Peyer's patch (tissue), 4 donors: ENCODE results near the gene CD47. TPM values are rescaled to one million over a fixed set of nuclear protein-coding genes. Genes with fewer than 3 reads are reported as not detected.

Source experiments
- DNase-seq, 3 donors: peaks; one replicate each; pipeline ENCODE4 v3.0.0-alpha.2; 2017 to 2019
- H3K27ac ChIP-seq, 4 donors: fragments of 200-600 bp; sonication (generic); one replicate each; pipeline ENCODE4 v1.5.1; 2016 to 2019
- H3K27me3 ChIP-seq, 2 donors: fragments of 200-600 bp; sonication (generic); one replicate each; pipeline ENCODE4 v1.5.1; 2019
- H3K36me3 ChIP-seq, 3 donors: fragments of 200-600 bp; sonication (generic); one replicate each; pipeline ENCODE4 v1.5.1; 2016 to 2019
- H3K4me1 ChIP-seq, 4 donors: fragments of 200-600 bp; sonication (generic); one replicate each; pipeline ENCODE4 v1.5.1; 2016 to 2019
- H3K4me3 ChIP-seq, 4 donors: fragments of 200-600 bp; sonication (generic); 1 replicate in 3 of 4; 2 replicates in 1 of 4; pipeline ENCODE4 v1.5.1; 2016 to 2019; ENCODE audit warnings: mild to moderate bottlenecking in 1 of 4
- H3K9me3 ChIP-seq, 4 donors: fragments of 200-600 bp; sonication (generic); one replicate each; pipeline ENCODE4 v1.5.1; 2016 to 2019; ENCODE audit warnings: mild to moderate bottlenecking in 1 of 4
- POLR2A ChIP-seq, 2 donors: fragments of 450-650 bp; IDR thresholded peaks; one replicate each; pipeline ENCODE4 v1.5.1; 2017; ENCODE audit warnings: antibody characterized with exemption in 2 of 2, mild to moderate bottlenecking in 2 of 2, moderate library complexity in 2 of 2
- total RNA-seq, 4 donors: library from RNA; depleted of rRNA; stranded (reverse); fragments of >200 nt; gene quantifications; one replicate each; pipeline ENCODE4 v1.1.0, GENCODE V29; 2016
- TF ChIP-seq, protein P1 (sequence below), 6 experiments: fragments of 450-650 bp in 4 of 6; fragments of 200-600 bp in 2 of 6; sonication (generic) in 1 of 6; IDR thresholded peaks; one replicate each; pipeline ENCODE4 v1.5.1; 2017 to 2019; ENCODE audit warnings: antibody characterized with exemption in 6 of 6, mild to moderate bottlenecking in 3 of 6, moderate library complexity in 1 of 6

CD47 gene
- total RNA-seq, 4 donors from 2014 or later = 50.1 to 55.7 (median 52.7) TPM

DNA sequence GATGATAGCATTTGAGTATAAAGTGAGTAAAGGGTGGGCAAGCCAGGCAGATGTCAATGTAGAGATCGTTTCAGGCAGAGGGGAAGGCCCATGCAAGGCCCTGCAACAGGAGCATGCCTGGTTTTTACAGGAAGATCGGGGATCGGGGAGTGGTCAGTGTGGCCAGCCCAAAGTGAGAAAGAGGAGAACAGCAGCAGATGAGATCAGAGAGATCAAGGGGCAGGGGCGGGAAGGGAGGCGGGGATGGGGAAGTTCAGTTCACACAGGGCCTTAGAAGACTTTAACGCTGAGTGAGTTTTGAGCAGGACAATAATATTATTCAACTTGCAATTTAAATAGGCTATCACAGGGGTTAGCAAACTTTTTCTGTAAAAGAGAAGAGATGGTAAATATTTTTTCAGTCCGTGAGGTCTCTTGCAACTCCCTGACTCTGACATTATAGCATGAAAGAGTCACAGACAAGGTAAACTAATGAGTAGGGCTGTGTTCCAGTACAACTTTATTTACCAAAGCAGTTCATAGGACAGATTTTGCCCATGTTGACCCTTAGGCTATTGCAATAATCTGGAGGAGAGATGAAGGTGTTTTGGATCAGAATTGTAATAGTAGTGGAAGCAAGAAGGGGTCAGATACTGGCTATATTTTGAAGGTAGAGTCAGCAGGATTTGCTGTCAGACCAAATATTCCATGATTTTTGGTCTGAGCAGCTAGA is 12.4 kb upstream of the CD47 start:
- H3K36me3 ChIP-seq = no peaks in the 10 kb centered on the region
- peaks cover 0 to 14% (median 0%) of the 10 kb centered on the region in 4 donors for H3K4me1 ChIP-seq
- DNase-seq = no peak
- H3K27me3 ChIP-seq = no peaks in the 10 kb centered on the region
- no peak for TF ChIP-seq POLR2A (IDR thresholded peaks at IDR 0.05)
- TF ChIP-seq, protein P1, sequence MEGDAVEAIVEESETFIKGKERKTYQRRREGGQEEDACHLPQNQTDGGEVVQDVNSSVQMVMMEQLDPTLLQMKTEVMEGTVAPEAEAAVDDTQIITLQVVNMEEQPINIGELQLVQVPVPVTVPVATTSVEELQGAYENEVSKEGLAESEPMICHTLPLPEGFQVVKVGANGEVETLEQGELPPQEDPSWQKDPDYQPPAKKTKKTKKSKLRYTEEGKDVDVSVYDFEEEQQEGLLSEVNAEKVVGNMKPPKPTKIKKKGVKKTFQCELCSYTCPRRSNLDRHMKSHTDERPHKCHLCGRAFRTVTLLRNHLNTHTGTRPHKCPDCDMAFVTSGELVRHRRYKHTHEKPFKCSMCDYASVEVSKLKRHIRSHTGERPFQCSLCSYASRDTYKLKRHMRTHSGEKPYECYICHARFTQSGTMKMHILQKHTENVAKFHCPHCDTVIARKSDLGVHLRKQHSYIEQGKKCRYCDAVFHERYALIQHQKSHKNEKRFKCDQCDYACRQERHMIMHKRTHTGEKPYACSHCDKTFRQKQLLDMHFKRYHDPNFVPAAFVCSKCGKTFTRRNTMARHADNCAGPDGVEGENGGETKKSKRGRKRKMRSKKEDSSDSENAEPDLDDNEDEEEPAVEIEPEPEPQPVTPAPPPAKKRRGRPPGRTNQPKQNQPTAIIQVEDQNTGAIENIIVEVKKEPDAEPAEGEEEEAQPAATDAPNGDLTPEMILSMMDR (IDR thresholded peaks at IDR 0.05) = no peak
- H3K9me3 ChIP-seq = no peaks in the 10 kb centered on the region
- H3K27ac ChIP-seq = no peak overlapping the region
- no peak overlapping the region for H3K4me3 ChIP-seq

DNA sequence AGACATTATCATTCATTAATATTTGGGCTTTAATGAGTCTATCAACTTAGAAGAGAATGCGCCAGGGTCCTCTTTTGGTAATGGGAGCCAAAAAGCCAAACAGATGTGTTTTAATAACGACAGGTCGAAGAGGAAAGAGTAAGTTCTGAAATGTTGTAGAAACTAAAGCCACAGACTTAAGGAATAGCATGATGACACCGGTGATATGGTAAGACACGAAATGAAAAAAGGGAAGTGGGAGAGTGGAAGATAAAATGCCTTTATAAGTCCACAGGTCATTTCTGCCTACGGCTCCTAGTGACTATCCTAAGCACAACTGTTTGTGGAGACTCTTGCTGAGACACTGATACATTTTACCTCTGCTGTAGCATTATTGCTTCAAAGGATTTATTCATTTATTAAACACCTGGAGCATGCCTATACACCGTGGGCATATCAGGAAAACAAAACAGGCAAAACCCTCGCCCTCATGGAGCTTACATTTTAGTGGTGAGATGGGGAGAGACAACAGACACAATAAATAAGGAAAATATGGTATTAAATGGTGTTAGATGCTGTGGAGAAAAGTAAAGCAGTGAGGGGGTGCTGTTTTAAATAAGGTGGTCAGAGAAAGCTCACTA is 11.7 kb upstream of the CD47 start:
- Histone ChIP-seq H3K36me3 (no peaks in the 10 kb centered on the region), H3K4me1 (peaks cover 0 to 14% (median 0%) of the 10 kb centered on the region in 4 donors), H3K27ac (peak overlapping the region in 1 of 4 donors; percentile 62), H3K4me3 (no peak overlapping the region), H3K9me3 (no peaks in the 10 kb centered on the region), H3K27me3 (no peaks in the 10 kb centered on the region)
- no peak for DNase-seq
- no peak for TF ChIP-seq POLR2A (IDR thresholded peaks at IDR 0.05)
- TF ChIP-seq, protein P1 (IDR thresholded peaks at IDR 0.05) = no peak

- Histone ChIP-seq H3K9me3 (no peaks in the 10 kb centered on the region), H3K27me3 (no peaks in the 10 kb centered on the region), H3K4me3 (no peak overlapping the region), H3K27ac (peak overlapping the region in 1 of 4 donors; percentile 62), H3K36me3 (no peaks in the 10 kb centered on the region), H3K4me1 (peaks cover 0 to 14% (median 0%) of the 10 kb centered on the region in 4 donors)
- peak in 1 of 3 donors; percentile 50 for DNase-seq
- TF ChIP-seq POLR2A (IDR thresholded peaks at IDR 0.05) = no peak
- TF ChIP-seq, protein P1 (IDR thresholded peaks at IDR 0.05) = no peak
These were observed 10.3 kb upstream of the CD47 start for GRCh38 chr3:108100906-108101660.

GRCh38 chr3:108099679-108100428 is 9.0 kb upstream of the CD47 start:
- H3K27ac ChIP-seq = peak overlapping the region in 1 of 4 donors; percentile 62
- DNase-seq = peak in 2 of 3 donors; percentile 54 to 67

More at GRCh38 chr3:108099679-108100428, 9.0 kb upstream of the CD47 start:
- H3K4me1 ChIP-seq = peaks cover 0 to 14% (median 0%) of the 10 kb centered on the region in 4 donors
- TF ChIP-seq, protein P1 (IDR thresholded peaks at IDR 0.05) = no peak
- no peak for TF ChIP-seq POLR2A (IDR thresholded peaks at IDR 0.05)
- H3K4me3 ChIP-seq = no peak overlapping the region
- no peaks in the 10 kb centered on the region for H3K27me3 ChIP-seq
- no peaks in the 10 kb centered on the region for H3K9me3 ChIP-seq
- H3K36me3 ChIP-seq = no peaks in the 10 kb centered on the region
